Measurements from ENCODE around the gene SAP30L.
A peak's percentile ranks its signal among the peaks of the same experiment; 100 is the strongest.

The SAP30L gene, protein sequence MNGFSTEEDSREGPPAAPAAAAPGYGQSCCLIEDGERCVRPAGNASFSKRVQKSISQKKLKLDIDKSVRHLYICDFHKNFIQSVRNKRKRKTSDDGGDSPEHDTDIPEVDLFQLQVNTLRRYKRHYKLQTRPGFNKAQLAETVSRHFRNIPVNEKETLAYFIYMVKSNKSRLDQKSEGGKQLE

DNA sequence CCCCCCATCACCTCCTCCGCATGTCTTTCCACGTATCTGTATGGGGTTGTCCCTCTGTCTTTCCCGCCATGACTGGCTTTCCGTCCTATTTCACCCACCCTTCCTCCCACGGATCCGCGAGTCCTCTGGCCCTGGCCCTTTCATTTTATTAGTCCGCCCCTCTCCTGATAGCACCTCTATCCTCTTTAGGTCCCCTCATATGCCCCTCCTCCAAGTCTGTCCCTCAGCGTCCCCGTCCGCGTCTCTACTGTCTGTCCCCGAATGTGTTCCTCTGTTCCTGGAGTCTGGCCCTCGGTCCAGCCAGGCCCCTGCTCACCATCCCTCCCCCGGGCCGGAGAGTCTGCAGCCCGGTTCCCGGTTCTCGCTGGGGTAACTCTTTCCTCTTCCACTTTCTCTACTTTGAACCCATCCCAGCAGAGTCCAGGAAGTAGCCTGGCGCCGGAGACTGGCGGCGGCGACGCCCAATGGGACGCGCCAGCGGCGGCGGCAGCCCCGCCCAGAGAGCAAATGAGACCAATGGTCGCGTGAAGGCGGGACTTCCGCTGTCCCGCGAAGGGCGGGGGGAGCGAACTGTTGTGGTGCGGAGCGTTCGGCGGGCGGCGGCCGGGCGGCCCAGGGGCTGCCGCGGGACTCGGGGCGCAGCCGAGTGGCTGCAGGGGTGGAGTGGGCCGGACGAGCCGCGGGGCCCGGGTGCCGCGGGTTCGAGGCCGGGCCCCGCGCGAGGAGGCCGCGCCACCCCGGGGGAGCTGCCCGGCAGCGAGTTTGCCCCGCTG, at the start of gene SAP30L:
Gene SAP30L, plus strand, starts transcription at position 576 of the 773 bp plus-strand sequence. CDS start 608 bp downstream, outside the sequence.
- DNase-seq (ENCODE audit: low spot score), result peak; percentile 96

DNA sequence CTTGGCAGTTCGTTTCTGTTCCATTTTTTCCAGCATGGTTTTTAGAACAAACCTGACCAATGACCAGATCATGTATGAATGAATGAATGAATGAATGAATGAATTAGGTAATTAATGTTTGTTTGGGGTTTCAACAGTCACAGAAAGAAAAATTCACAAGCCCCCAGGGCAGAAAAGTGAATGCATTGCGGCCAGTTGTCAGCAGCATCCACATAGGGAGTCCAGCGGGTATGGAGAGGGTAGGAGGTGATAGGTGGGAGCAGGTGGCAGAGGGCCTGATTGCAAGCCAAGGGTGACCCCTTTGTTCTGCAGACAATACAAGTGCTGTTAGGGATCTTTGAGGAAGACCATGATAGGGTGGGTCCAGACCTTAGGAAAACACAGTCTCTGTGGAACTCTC, 49.7 kb upstream of the SAP30L start:
- DNase-seq (ENCODE audit: low spot score), result no peak

DNA sequence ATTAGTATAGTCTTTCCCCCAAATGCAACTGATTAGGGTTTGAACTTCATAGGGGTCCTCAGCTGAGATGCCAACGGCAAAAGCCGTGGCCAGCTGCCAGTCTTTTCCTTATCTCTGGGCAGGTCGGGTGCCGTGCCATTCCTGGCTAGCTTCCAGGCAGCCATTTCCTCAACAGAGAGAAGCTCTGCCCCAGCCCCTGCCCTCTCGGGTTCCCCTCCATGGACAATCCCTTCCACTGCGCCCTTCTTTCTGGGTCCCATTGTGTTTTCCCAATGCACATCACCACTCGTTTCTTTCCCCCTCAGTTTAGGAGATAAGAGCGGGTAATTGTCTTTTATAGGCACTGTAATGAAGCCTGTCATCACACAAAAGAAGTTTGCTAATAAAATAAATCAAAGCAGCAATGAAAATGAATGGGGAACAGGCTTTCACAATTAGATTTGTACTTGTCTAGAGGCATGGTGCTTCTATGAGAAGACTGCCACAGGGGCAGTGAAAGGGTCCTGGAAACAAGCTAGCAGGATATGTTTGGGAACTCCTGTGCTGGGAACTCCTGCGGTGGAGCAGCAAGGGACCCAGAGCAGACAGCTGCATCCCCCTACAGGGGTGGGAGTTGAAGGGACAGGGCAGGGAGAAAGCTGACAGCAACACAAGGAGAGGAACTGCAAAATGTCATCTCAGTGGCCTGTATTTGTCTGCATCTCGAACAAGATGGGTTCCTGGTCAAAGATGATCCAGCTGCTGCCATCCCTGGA, 48.0 kb upstream of the SAP30L start:
- DNase-seq (ENCODE audit: low spot score), result peak; percentile 88

DNA sequence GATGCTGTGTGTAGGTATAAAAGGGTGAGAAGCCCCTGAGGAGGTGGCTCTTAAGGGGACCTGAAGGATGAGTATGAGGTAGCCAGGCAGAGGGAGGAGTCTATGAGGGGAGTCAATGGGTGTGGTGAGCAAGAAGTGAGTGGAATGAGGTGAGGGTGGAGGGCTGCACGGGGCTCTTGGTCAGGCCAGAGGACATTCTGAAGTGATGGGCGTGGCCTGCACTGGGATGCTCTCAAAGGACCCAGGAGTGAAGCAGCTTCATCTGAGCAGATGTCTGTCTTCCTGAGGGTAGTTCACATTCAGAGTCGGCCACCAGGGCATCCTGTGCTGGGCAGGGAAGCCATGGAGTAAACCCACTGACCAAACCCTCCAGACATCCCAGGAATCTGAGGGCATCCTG, 45.1 kb upstream of the SAP30L start:
- no peak for DNase-seq (ENCODE audit: low spot score)

DNA sequence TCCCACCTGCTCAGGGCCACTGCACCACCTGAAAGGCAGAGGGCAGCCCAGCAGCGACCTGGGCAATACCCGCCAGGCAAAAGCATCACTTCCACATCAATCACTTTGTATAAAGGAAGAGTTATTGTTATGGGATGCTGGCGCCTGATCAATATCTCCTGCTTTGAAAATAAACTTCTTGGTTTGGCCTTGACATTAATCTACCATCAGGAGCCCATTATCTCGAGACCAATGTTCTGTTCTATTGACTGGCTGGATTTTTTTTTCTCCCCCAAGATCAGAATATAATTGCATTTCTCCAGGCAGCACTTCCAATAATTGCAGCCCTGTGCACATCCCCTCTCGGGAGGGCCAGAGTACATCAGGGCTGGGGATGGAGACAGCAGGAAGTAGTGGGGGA, 44.4 kb upstream of the SAP30L start:
- no peak for DNase-seq (ENCODE audit: low spot score)

DNA sequence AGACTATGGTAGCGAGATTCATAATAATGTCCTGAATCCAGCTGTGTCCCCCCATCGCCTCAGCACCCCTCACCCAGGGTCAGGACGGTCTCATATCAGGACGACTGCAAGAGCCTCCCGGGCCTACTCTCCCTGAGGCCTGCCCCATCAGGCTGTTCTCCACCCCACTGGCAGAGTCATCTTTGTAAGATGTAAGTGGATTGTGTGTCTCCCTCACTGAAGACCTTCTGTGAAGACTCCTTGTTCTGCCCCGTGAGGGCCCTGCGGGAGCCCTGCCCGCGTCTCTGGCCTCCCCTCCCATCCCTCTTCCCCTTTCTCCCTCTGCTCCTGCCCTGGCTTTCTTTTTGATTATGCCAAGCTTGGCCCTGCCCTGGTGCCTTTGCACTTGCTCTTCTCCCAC, 43.9 kb upstream of the SAP30L start:
- DNase-seq (ENCODE audit: low spot score), result no peak

DNA sequence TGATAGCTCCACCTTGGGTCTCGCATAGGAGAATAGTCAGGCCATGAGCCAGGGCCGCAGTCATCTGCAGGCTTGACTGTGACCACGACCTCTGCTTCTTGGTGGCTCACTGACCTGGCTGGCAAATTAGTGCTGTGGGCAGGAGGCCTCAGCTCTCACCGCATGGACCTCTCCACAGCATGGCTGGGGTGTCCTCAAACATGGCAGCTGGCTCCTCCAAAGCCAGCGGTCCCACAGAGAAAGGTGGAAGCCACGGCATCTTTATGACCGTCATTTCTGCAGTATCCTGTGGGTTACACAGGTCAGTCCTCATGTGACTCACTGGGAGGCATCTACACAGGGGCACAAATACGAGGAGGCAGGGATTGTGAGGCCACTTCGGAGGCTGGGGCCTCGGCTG, 43.2 kb upstream of the SAP30L start:
- no peak for DNase-seq (ENCODE audit: low spot score)

DNA sequence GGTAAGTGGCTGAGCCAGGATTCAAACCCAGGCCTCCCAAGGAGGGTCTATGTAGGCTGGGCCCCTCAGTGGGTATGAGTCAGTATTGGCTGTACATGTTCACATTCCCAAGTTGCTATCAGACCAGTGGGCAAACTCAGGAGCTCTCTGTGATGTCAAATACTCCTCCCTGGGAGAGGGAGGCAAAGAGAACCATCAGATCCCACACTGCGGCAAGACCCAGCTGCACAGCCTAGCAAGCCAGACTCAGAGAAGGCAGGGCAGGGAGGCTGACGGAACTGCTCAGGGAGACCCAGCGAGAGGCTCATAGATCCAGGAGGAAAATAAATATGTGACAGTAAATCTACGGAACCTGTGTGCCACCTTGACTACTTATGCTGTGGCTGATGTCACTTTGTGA, 42.6 kb upstream of the SAP30L start:
- DNase-seq (ENCODE audit: low spot score), result no peak

DNA sequence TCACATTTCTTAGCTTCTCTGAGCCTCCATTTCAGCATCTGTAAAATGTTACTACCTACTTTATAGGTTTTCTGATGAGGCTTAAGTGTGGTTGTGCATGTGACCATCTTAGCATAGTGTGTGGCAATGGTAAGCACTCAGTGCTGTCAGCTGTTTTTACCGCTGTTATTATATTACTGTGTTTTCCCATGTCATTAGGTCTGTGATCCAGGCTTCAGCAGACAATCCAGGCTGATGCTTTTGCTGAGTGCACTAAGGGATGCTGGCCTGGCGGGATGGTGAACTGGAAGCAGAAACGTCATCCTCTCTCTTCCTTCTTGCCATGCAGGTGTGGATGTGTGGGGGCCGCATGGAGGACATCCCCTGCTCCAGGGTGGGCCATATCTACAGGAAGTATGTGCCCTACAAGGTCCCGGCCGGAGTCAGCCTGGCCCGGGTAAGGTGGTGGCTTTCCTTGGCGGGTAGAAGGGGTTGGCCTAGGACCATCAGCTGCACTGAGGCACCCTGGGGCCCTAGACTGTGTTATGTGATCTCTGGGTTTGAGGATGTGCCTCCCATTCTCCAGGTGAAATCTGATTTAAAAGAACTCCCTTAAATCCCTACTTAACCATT, 41.9 kb upstream of the SAP30L start:
- no peak for DNase-seq (ENCODE audit: low spot score)

DNA sequence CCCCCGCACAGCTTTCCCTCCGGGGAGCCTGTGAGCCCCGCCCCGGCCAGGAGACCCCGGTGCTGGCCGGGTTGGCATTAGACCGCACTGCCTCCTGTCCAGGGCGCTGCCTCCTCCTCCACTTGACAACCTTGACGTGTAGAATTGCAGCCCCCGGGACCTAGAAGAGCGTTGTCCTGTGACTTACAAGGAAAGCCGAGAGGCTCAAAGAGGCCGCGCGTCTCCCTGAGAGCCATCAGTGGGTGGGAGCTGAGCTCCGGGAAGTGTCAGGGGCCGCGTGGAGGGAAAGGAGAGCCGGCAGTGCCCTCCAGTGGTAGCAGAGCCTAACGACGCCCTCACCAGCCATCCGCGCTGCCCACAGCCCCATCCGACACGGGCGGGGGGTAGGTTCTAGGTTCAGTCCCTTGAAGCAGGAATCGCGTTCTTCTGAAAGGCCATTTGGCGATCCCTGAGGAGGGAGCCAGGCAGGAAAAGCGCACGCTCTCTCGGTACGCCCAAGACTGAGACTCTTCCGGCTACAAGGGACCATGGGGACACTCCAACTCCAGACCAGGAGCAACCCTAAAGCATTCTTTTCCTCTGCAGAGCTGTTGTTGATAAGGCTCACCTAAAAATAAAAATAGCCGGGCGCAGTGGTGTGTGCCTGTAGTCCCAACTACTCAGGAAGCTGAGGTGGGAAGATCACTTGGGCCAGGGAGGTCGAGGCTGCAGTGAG, 40.6 kb upstream of the SAP30L start:
- DNase-seq (ENCODE audit: low spot score), result peak; percentile 82

DNA sequence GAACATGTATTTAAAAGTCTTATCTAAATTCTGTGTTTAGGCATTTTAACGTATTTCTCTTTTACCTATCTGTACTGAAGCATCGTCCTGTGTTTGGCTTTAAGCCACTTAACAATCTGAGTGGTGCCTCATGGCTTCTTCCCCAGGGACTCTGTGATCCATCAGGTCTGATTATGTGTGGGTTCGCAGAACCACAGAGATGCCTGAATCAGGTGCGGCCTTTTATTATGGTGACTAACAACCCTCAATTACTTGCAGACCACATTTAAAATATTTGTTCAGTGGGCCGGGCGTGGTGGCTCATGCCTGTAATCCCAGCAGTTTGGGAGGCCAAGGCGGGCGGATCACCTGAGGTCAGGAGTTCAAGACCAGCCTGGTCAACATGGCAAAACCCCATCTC, 39.6 kb upstream of the SAP30L start:
- DNase-seq (ENCODE audit: low spot score), result no peak

DNA sequence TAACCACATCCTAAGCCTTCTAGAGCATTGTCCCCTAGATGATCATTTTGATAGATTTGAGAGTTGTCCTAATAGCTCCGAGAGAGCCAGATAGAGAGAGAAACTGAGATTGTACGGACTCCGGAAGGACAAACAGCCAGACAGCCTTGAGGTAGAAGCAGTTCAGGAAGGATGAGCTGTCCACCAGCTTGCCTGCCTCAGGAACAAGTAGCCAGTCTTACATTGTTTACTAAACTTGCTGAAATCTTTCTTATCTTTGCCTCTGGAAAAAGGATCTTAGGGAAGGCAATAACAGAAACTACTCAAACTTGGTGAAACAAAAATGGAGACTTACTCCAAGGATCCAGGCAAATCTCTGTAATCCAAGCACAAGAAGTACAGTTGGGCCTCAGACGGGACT, 39.0 kb upstream of the SAP30L start:
- no peak for DNase-seq (ENCODE audit: low spot score)

DNA sequence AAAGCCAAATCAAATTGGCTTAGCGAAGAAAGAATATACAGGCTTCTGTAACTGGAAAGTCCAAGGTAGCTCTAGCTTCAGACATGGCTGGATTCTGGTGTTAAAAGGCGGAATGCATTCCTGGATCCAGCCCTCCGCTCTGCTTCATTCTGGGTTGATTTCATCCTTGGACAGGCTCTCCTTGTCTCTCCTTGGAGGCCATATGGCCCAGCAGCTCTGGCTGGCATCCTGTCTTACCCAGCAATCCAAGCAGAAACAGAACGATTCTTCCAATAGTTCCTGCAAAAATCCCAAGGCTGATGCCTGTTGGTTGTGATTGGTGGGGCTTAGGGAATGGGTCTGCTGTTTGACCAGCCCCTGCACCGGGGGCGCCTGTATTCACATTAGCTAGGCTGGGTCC, 37.0 kb upstream of the SAP30L start:
- no peak for DNase-seq (ENCODE audit: low spot score)

DNA sequence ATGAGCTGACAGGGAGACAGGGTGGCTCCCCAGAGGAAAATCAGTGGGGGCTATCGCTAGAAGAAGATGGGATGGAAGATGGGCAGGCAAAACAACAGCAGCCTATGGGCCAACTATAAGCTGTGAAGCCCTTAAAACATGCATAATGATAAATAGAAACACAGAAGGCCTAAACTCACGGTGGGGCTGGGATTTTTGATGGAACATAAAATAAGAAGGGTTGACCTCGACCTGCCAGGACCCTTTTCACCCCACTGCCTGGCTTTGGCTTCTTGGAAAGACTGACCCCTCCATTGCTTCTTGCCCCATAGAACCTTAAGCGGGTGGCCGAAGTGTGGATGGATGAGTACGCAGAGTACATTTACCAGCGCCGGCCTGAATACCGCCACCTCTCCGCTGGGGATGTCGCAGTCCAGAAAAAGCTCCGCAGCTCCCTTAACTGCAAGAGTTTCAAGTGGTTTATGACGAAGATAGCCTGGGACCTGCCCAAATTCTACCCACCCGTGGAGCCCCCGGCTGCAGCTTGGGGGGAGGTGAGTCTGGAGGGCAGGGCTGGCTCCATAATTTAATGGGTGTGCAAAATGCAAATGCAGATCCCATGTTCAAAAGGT, 36.5 kb upstream of the SAP30L start:
- no peak for DNase-seq (ENCODE audit: low spot score)

DNA sequence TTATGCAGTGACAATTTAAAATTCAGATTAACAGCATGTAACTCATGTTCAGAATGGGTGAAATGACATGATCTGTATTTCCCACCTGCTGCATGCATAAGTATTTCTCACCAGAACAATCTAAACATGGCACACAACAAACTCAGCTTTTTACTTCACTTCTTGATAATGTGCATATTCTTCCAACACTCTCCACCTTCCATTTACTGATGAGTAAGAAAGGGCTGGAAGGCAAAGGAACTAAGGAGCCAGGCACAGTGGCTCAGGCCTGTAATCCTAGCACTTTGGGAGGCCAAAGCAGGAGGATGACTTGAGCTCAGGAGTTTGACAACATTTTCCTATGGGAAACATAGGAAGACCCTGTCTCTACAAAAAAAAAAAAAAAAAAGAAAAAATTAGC, 35.8 kb upstream of the SAP30L start:
- DNase-seq (ENCODE audit: low spot score), result no peak

DNA sequence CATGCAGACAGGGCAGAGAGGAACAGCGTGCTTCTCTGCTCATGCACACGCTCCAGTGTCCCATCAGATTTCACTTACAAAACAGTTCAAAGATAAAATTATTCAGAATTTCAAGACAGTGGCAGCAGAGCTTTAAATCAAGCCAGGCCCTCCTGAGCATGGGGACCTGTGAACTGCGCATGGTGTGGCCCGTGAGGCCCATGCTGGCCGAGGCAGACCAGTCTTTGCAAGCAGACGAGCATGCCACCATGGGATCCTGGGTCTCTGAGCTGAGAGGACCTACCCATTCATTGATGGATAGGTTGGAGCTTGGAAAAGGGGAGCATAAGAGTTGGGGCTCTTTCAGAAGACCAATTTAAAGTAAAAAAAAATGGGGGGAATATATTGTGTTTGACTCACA, 35.0 kb upstream of the SAP30L start:
- no peak for DNase-seq (ENCODE audit: low spot score)

DNA sequence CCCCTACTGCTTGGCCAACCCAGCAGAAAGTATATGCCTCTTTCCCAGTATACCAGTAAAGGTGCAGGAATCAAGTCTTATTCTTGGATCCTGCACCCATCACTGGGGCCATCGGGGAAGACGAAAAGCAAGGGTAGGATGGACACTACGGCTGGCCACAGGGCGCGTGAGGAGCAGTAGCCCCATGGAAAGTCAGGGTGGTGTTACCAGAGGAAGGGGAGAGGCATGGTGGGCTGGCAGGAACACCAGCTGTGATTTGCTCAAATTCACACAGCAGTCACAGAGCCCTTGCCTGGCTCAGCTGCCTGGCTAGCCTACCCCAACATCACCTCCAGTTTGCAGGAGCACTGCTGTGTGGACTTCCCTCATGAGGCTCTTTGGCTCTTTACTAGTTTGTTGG, 34.5 kb upstream of the SAP30L start:
- DNase-seq (ENCODE audit: low spot score), result no peak

DNA sequence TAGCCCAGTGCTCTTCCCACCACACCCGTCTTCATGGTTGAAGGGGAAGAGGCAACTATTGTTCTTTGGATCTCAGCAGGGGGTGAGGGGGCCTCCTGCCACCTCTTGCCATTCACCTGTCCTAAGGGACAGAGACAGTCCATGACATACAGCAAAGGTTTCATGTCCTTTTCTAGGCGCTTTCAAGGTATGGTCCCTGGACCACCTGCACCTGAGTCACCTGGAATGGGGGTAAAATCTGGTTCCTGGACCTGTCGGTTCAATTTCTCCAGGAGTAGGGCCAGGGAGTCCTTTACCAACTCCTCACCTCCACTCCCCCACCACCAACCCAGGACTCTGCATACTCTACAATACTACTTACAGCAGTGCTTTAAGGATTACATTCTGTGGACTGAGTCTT, 33.5 kb upstream of the SAP30L start:
- DNase-seq (ENCODE audit: low spot score), result no peak

DNA sequence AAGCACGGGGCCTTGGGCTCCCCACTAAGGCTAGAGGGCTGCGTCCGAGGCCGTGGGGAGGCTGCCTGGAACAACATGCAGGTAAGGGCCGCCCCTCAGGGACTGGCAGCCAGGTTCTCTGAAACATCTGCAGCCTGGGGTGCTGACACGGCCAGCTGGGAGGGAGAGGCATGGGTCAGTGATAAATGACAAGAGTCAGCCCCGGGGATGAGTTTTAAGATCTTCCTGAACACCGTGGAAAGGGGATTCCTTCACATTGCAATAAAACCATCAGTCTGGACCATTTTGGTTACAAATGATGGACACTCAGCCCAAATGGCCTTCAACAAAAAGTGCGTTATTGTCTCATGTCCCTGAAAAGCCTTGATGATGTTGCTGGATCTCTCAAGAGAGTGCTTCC, 32.9 kb upstream of the SAP30L start:
- DNase-seq (ENCODE audit: low spot score), result no peak

DNA sequence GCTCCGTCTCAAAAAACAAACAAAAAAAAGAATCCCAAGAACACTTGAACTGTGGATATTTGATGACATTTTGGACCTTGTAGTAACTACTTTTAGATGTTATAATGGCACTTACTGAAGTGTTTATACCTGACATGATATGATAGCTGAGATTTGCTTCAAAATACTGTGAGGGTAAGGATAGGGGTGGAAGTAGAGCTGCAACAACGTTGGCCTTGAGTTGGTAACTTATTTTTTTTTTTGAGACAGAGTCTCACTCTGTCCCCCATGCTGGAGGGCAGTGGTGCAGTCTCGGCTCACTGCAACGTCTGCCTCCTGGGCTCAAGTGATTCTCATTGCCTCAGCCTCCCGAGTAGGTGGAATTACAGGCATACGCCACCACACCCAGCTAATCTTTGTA, 30.7 kb upstream of the SAP30L start:
- DNase-seq (ENCODE audit: low spot score), result no peak

DNA sequence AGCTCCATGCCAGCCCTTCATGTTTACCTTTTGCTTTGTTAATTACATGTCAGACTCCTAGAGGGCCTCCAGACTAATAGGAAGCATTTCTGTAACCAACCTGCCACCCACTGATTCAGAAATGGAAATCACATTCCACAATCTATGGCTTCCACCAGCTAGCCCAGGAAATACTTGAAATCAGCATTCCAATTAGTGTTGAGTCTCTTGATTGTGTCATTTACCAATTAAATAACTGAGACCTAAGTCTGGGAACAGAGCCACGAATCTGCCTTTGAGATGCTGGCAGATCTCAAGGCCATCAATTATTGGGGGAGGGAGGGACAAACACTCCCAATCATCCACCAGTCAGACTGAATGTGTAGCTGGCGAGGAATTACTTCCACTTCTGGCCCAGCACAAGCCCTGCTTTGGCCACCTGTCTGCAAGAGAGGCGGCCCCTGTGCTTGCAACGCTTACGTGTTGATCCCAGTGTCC, 27.4 kb upstream of the SAP30L start:
- DNase-seq (ENCODE audit: low spot score), result no peak

DNA sequence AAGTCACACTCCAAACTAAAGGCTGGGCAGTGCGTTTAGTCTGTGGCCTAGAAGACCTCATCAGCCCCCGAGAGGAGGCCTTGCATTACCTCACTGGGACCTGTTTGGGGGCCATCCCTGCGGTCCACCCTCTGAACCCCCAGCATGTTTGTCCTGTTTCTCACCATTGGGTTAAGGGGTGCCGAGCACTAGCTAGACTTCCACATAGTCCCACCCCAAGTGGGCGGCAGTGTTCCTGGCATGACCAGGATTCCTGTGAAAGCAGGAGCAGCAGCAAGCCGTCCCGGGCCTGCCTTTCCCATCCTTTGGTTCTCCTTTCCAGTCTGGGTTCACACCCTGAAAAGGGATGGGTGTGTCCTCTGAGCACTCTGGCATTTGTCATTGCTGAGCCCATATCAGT, 26.6 kb upstream of the SAP30L start:
- DNase-seq (ENCODE audit: low spot score), result no peak
